Activated CD8-positive, alpha-beta T cell treated with anti-CD3 and anti-CD28 coated beads for 36 hours (primary cell): ENCODE results near the gene SIGLEC12. TPM values are rescaled to one million over a fixed set of nuclear protein-coding genes. Genes with fewer than 3 reads are reported as not detected.

Experiments used
- ATAC-seq: fragments of 200-7000 bp; cut with Tn5 transposase; one replicate; pipeline ENCODE4 v1.10.0; 2021; ENCODE audit warnings: mild to moderate bottlenecking, moderate library complexity
- CTCF ChIA-PET: fragments of 350-600 bp; sonication (Branson Sonifier 250); formaldehyde crosslinking; loops from one replicate; lab custom pipeline; 2021; ENCODE audit warnings: antibody characterized with exemption; lab: Charles Lee
- POLR2A ChIA-PET: fragments of 350-600 bp; sonication (Branson Sonifier 250); formaldehyde crosslinking; loops from one replicate; lab custom pipeline; 2021; ENCODE audit warnings: antibody characterized with exemption; lab: Charles Lee
- DNase-seq: peaks from one replicate; pipeline ENCODE4 v3.0.0-alpha.2; 2020
- H3K27ac Mint-ChIP-seq: one replicate; pipeline ENCODE4 v1.8.0; 2021; ENCODE audit warnings: mild to moderate bottlenecking, mixed read lengths
- H3K27me3 Mint-ChIP-seq: one replicate; pipeline ENCODE4 v1.8.0; 2021; ENCODE audit warnings: mixed read lengths
- H3K36me3 Mint-ChIP-seq: one replicate; pipeline ENCODE4 v1.8.0; 2021; ENCODE audit warnings: low read depth, mixed read lengths
- H3K4me1 Mint-ChIP-seq: one replicate; pipeline ENCODE4 v1.8.0; 2021; ENCODE audit warnings: low read depth, mixed read lengths
- H3K4me3 Mint-ChIP-seq: one replicate; pipeline ENCODE4 v1.8.0; 2021; ENCODE audit warnings: mild to moderate bottlenecking, moderate library complexity, mixed read lengths
- H3K9me3 Mint-ChIP-seq: one replicate; pipeline ENCODE4 v1.8.0; 2021; ENCODE audit warnings: mixed read lengths
- intact Hi-C: fragments of 100-400 bp; cut with micrococcal nuclease; formaldehyde crosslinking; loops from one replicate; pipeline ENCODE4 v1.10.0; 2022
- total RNA-seq, 2 experiments: library from RNA; stranded (reverse); gene quantifications; one replicate each; pipeline ENCODE4 v1.2.3, GENCODE V29; 2021
- TF ChIP-seq, protein P1 (sequence below): fragments of 200-600 bp; IDR thresholded peaks from one replicate; pipeline ENCODE4 v1.8.0; 2022; ENCODE audit warnings: antibody characterized with exemption, mild to moderate bottlenecking

Gene SIGLEC12
- total RNA-seq, 2 experiments from 2014 or later = 0.34 to 0.43 TPM

DNA sequence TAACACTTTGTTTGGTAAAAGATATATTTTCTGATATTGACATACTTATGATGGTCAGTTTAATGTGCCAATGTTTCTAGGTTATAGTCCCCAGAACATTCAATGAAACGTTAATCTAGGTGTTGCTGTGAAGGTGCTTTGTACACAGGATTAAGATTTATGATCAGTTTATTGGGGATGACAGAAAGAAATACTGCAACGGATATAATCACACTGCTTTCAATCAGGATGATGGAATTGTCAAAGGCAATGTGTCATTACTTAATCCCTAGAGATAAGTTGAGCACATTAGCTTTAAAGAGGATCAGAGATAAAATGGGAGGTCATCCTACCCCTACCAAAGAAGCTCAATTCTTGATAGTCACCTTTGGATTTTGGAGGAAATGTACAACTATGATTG, 12.4 kb upstream of the SIGLEC12 start:
- DNase-seq (no peak), ATAC-seq (no peak)
- Mint-ChIP-seq H3K27me3 (peaks cover 17% of the 10 kb centered on the region), H3K4me1 (peaks cover 6% of the 10 kb centered on the region), H3K36me3 (no peaks in the 10 kb centered on the region), H3K4me3 (no peak overlapping the region), H3K27ac (no peak overlapping the region), H3K9me3 (peaks cover 2% of the 10 kb centered on the region)
- TF ChIP-seq, protein P1, sequence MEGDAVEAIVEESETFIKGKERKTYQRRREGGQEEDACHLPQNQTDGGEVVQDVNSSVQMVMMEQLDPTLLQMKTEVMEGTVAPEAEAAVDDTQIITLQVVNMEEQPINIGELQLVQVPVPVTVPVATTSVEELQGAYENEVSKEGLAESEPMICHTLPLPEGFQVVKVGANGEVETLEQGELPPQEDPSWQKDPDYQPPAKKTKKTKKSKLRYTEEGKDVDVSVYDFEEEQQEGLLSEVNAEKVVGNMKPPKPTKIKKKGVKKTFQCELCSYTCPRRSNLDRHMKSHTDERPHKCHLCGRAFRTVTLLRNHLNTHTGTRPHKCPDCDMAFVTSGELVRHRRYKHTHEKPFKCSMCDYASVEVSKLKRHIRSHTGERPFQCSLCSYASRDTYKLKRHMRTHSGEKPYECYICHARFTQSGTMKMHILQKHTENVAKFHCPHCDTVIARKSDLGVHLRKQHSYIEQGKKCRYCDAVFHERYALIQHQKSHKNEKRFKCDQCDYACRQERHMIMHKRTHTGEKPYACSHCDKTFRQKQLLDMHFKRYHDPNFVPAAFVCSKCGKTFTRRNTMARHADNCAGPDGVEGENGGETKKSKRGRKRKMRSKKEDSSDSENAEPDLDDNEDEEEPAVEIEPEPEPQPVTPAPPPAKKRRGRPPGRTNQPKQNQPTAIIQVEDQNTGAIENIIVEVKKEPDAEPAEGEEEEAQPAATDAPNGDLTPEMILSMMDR = no peak
- ChIA-PET POLR2A (interaction anchor here (0.9 kb wide), 1 partner anchor 41 kb away, joined by 3 read pairs; no protein-coding TSS in a partner anchor), CTCF (interaction anchor here (0.6 to 5.1 kb wide), 30 partner anchors 9 to 358 kb away, joined by 3 to 114 read pairs (median 5); partner anchors contain the start of gene SIGLEC10)
- intact Hi-C loops = loop anchor here (2.0 to 5.0 kb wide), 2 partner anchors 42 to 91 kb away; no protein-coding TSS in a partner anchor

DNA sequence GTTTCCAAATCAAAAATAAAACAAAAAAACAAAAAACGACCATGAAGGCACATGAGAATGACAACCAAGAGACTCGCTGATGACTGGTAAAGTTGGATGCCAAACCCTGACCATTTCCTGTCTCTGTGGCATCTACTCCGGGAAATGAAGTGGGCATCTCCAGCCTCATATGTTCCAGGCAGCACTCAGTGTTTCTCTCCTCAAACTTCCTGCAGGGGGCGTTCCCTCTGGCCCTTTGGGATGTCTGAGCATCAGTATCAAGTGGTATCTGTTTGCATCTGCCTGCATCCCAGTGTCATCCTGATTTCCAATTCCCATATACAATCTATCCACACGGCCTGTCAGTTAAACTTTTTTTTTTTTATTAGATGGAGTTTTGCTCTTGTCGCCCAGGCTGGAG, 9.8 kb upstream of the SIGLEC12 start:
- intact Hi-C loops = loop anchor here (5.0 kb wide), 1 partner anchor 39 kb away; no protein-coding TSS in a partner anchor

GRCh38 chr19:51509823-51510660, 8.4 kb upstream of the SIGLEC12 start:
- CTCF ChIA-PET = interaction anchor here (1.4 to 3.2 kb wide), 3 partner anchors 36 to 151 kb away, joined by 4 to 20 read pairs (median 4); no protein-coding TSS in a partner anchor
- peaks cover 10% of the 10 kb centered on the region for H3K27me3 Mint-ChIP-seq
- H3K27ac Mint-ChIP-seq = no peak overlapping the region
- DNase-seq = no peak
- no peaks in the 10 kb centered on the region for H3K9me3 Mint-ChIP-seq
- no peak for ATAC-seq
- POLR2A ChIA-PET = no interaction called here
- H3K4me3 Mint-ChIP-seq = no peak overlapping the region
- no peaks in the 10 kb centered on the region for H3K36me3 Mint-ChIP-seq
- H3K4me1 Mint-ChIP-seq = peaks cover 6% of the 10 kb centered on the region
- intact Hi-C loops = loop anchor here (5.0 kb wide), 1 partner anchor 38 kb away; no protein-coding TSS in a partner anchor
- TF ChIP-seq, protein P1 = no peak

More for the DNA sequence above, 9.8 kb upstream of the SIGLEC12 start:
- ChIA-PET POLR2A (no interaction called here), CTCF (interaction anchor here (1.4 to 3.2 kb wide), 3 partner anchors 38 to 150 kb away, joined by 4 to 20 read pairs (median 4); no protein-coding TSS in a partner anchor)
- TF ChIP-seq, protein P1 = peak; percentile 41
- no peak overlapping the region for H3K27ac Mint-ChIP-seq
- no peaks in the 10 kb centered on the region for H3K36me3 Mint-ChIP-seq
- peaks cover 10% of the 10 kb centered on the region for H3K27me3 Mint-ChIP-seq
- H3K4me1 Mint-ChIP-seq = peaks cover 6% of the 10 kb centered on the region
- DNase-seq (peak; percentile 38), ATAC-seq (no peak)
- H3K9me3 Mint-ChIP-seq = no peaks in the 10 kb centered on the region
- H3K4me3 Mint-ChIP-seq = no peak overlapping the region

DNA sequence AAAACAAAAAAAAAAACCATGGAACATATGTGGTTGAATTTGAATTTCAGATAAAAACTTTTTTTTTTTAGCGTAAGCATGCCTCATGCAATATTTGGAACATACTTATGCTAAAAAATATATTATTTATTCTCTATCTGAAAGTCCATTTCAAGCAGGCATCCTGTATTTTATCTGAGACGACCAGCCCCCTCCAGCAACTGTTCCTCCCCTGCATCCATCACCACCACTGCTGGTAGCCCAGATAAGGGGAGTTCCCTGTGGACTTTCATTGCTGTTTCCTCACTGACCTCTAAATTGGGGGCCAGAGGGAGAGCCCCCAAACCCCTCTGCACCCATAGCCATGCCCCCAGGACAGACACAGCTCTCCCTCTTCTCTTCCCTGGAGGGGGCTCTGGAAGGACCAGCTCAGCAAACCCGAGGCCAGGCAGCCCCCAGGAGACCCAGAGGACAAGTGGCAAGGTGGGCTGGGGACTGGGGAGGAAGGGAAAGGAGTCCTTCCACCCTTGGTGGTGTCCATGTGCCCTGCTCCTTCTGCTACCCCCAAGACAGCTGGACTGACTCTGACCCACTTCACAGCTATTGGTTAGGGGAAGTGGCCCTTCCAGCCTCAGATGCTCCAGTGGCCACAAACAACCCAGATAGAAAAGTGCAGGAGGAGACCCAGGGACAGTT, 6.6 kb upstream of the SIGLEC12 start:
- ATAC-seq (no peak), DNase-seq (no peak)
- Mint-ChIP-seq H3K27ac (no peak overlapping the region), H3K9me3 (peaks cover 9% of the 10 kb centered on the region), H3K27me3 (peaks cover 7% of the 10 kb centered on the region), H3K4me3 (no peak overlapping the region), H3K36me3 (no peaks in the 10 kb centered on the region), H3K4me1 (peaks cover 3% of the 10 kb centered on the region)
- ChIA-PET POLR2A (interaction anchor here (0.6 kb wide), 1 partner anchor 603 kb away, joined by 4 read pairs; no protein-coding TSS in a partner anchor), CTCF (no interaction called here)
- TF ChIP-seq, protein P1 = no peak
- intact Hi-C loops = no loop called here
